Activated T-helper 17 cell treated with anti-CD3 and anti-CD28 coated beads, Interleukin-2, amount 50 U/mL, for 72 hours (primary cell): Measurements from ENCODE around the gene NPHP4. TPM values are rescaled to one million over a fixed set of nuclear protein-coding genes. Genes with fewer than 3 reads are reported as not detected.
A peak's percentile ranks its signal among the peaks of the same experiment; 100 is the strongest.
"Not testable (repeated sequence)": the region's sequence is repeated elsewhere in the genome, so short reads cannot be mapped to it uniquely, and the experiment has no call there.

ENCODE experiments used
- ATAC-seq: fragments of 150-1000 bp; cut with Tn5 transposase; replicated peaks from 2 replicates; pipeline ENCODE4 v1.10.0; 2021; ENCODE audit warnings: mild to moderate bottlenecking, moderate library complexity
- H3K27ac Mint-ChIP-seq: one replicate; pipeline ENCODE4 v1.8.0; 2022; ENCODE audit warnings: mixed read lengths
- H3K27me3 Mint-ChIP-seq: one replicate; pipeline ENCODE4 v1.8.0; 2022; ENCODE audit warnings: mixed read lengths
- H3K36me3 Mint-ChIP-seq: one replicate; pipeline ENCODE4 v1.8.0; 2022; ENCODE audit warnings: low read depth, mild to moderate bottlenecking, mixed read lengths
- H3K4me1 Mint-ChIP-seq: one replicate; pipeline ENCODE4 v1.8.0; 2022; ENCODE audit warnings: mixed read lengths
- H3K4me3 Mint-ChIP-seq: one replicate; pipeline ENCODE4 v1.8.0; 2022; ENCODE audit warnings: mild to moderate bottlenecking, mixed read lengths
- H3K9me3 Mint-ChIP-seq: one replicate; pipeline ENCODE4 v1.8.0; 2022; ENCODE audit warnings: mixed read lengths
- total RNA-seq, 2 donors: library from RNA; stranded (reverse); gene quantifications; one replicate each; pipeline ENCODE4 v1.2.3, GENCODE V29; 2022

The NPHP4 gene
- total RNA-seq, 2 donors from 2014 or later = 21.5 to 35.7 TPM

DNA sequence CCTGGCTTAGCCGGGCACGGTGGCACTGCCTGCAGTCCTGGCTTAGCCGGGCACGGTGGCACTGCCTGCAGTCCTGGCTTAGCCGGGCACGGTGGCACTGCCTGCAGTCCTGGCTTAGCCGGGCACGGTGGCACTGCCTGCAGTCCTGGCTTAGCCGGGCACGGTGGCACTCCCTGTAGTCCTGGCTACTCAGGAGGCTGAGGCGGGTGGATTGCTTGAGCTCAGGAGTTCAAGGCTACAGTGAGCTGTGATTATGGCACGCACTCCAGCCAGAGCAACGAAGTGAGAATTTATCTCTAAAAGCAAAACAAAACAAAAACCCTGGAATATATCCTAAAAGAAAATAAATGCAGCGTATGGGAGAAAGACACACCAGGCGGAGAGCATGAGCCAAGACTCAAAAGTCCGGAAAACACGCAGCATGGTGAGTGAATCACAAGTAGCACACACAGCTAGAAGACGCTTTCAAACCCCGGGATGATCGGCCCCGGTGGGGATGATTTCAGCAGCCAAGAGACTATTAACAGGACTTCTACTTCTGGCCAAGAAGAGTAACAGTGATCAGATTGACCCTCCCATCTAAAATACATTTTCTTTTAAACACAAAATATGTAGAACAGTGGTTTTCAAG, 69.4 kb downstream of the NPHP4 start:
- H3K27ac Mint-ChIP-seq = peak overlapping the region; percentile 57
- not testable (repeated sequence) for H3K27me3 Mint-ChIP-seq, ATAC-seq, H3K4me1 Mint-ChIP-seq, H3K36me3 Mint-ChIP-seq, H3K4me3 Mint-ChIP-seq, H3K9me3 Mint-ChIP-seq

DNA sequence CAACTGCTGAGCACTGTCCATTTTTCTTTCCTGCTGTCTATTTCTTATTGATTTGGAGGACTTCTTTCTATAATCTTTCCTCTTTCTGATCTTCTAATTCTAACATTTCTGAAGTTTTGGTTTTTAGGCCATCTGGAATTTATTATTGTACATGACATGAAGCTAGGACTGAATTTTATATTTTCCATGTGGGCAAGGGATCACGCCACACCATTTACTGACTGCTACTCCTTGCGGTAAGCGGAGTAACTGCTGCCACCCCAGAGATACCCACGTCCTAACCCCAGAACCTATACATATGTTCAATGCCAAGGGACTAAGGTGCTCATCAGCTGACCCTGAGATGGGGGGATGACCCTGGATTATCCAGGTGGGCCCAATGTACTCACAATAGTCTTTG, 70.6 kb downstream of the NPHP4 start:
- Mint-ChIP-seq H3K27me3 (no peaks in the 10 kb centered on the region), H3K4me3 (no peak overlapping the region)

DNA sequence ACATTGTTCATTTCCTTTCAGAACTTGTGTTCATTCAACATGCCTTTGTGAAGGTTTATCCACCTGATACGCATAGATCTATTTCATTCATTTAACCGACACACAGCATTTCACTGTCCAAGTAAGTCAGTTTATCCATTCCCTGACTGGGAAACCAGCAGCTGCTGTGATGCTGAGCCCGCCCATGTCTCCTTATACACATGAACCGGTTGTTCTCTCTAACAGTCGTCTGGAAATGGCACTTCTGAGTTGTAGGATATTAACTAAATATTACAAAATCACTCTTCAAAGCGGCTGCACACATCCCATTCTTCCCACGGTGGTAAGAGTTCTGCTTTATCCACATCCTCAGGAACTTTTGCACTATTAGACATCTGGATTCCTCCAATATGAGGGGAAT, 71.1 kb downstream of the NPHP4 start:
- H3K4me3 Mint-ChIP-seq = no peak overlapping the region
- H3K36me3 Mint-ChIP-seq = no peaks in the 10 kb centered on the region
- no peaks in the 10 kb centered on the region for H3K27me3 Mint-ChIP-seq
- no peak for ATAC-seq
- H3K9me3 Mint-ChIP-seq = no peaks in the 10 kb centered on the region
- H3K4me1 Mint-ChIP-seq = peaks cover 1% of the 10 kb centered on the region
- H3K27ac Mint-ChIP-seq = no peak overlapping the region

More for the DNA sequence above, 70.6 kb downstream of the NPHP4 start:
- ATAC-seq = no peak
- Mint-ChIP-seq H3K36me3 (no peaks in the 10 kb centered on the region), H3K27ac (no peak overlapping the region), H3K4me1 (no peaks in the 10 kb centered on the region), H3K9me3 (no peaks in the 10 kb centered on the region)

DNA sequence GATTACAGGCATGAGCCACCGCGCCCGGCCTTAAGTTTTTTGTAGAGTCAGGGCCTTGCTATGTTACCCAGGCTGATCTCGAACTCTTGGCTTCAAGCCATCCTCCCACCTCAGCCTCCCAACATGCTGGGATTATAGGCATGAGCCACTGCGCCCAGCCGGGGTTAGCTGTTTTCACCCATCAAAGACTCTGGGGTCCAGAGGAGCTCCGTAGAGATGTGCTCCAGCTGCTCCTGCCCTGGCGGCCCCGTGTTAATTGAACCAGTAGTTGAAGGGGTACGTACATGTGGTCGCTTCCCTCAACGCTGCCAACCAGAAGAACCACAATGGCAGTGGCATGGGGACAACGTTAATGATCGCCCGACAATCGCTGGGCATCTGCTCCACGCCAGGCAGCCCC, 72.0 kb downstream of the NPHP4 start:
- no peaks in the 10 kb centered on the region for H3K9me3 Mint-ChIP-seq
- H3K36me3 Mint-ChIP-seq = no peaks in the 10 kb centered on the region
- H3K27ac Mint-ChIP-seq = no peak overlapping the region
- peaks cover 8% of the 10 kb centered on the region for H3K4me1 Mint-ChIP-seq
- ATAC-seq = no peak
- H3K27me3 Mint-ChIP-seq = no peaks in the 10 kb centered on the region
- H3K4me3 Mint-ChIP-seq = no peak overlapping the region

DNA sequence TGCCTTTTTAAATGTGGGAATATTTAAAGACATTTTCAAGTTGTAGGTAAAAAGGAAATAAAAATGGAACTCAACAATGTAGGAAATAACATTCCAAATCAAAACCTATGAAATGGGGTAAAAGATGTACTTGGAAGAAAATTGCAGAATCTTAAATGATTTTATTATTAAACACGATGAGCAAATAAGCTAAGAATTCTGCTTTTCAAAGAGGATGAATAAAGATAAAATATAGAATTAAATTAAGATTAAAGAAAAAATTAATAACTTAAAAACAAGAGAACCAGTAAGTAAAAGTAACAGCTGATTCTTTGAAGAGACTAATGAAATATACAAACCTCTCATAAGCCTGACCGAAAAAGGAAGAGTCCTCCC, 74.0 kb downstream of the NPHP4 start:
- Mint-ChIP-seq H3K4me3 (no peak overlapping the region), H3K36me3 (no peaks in the 10 kb centered on the region), H3K27ac (no peak overlapping the region), H3K4me1 (peaks cover 8% of the 10 kb centered on the region), H3K9me3 (no peaks in the 10 kb centered on the region), H3K27me3 (no peaks in the 10 kb centered on the region)
- no peak for ATAC-seq

DNA sequence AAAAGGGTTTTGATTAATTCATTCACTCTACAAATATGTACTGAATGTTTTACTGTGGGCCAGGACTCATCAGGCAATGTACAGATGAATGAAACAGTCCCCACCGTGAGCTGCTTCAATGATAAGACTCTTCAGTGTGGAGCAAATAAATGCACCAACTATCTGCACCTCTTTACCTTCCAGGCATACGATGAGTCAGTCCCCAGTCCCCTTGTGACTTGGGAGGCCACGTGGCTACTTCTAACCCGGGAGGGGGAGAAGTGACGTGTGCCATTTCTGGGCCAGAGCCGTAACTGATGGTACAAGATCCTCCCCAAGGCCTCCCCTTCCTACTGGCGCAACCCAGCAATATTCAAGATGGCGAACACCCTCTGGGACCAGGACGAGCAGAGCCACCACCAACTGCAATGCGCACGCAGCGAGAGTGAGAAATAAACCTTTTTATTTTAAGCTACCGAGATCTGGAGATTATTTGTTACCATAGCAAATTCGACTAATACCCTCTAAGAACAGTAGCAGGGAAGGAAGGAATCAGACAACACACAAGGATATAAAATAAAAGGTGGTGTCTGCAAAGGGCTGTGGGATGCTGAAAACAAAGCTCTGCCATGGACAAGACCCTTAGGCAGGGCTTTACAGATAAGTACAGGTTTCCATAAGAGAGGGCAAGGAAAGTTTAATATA, 74.5 kb downstream of the NPHP4 start:
- Mint-ChIP-seq H3K27me3 (no peaks in the 10 kb centered on the region), H3K9me3 (no peaks in the 10 kb centered on the region), H3K36me3 (no peaks in the 10 kb centered on the region), H3K4me3 (no peak overlapping the region), H3K4me1 (peaks cover 8% of the 10 kb centered on the region), H3K27ac (no peak overlapping the region)
- ATAC-seq = no peak

DNA sequence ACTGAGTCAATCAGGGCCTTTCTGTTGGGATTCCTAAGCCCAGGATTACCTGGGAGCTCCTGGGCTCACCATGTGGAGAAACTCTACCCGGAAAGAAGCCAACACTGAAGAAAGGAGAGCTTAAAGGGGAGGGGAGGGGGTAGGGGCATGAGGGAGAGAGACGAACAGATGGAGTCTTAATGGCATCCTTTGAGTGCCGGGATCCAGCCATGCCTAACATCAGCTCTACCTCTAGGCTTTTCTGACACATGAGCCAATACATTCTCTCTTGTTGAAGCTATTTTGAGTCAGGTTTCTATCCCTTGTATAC, 75.0 kb downstream of the NPHP4 start:
- Mint-ChIP-seq H3K4me3 (no peak overlapping the region), H3K4me1 (peaks cover 8% of the 10 kb centered on the region), H3K36me3 (no peaks in the 10 kb centered on the region), H3K27ac (no peak overlapping the region), H3K9me3 (no peaks in the 10 kb centered on the region), H3K27me3 (no peaks in the 10 kb centered on the region)
- ATAC-seq = no peak

DNA sequence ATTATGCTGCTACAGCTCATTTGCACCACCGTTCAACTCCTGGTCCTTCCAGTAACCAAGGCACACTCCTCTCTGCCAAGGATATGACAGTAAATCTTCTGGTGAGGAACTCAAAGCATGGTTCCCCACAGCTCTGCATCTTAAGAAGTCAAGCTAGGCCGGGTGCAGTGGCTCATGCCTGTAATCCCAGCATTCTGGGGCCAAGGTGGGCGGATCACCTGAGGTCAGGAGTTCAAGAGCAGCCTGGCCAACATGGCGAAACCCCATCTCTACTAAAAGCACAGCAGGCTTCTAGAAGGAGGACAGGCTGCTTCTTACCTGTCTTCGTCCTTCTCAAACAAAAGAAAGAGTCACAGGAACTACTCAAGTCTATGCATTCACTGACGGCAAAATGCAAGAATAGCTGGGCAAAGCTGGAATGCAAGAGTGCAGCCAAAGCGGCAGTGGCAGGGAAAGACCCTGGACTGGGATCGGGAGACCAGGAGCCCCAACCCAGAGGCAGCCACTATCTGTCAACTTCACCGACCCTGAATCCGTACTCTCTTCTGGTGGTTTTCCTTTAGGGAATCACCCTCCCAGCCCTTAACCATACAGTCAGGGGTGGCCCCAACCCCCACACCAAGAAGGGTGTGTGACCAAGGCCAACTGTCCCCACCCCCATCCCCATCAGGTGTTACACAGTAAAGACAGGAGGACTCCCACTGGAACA, 75.5 kb downstream of the NPHP4 start:
- no peak for ATAC-seq
- Mint-ChIP-seq H3K36me3 (no peaks in the 10 kb centered on the region), H3K27me3 (no peaks in the 10 kb centered on the region), H3K4me3 (no peak overlapping the region), H3K9me3 (no peaks in the 10 kb centered on the region), H3K4me1 (peaks cover 8% of the 10 kb centered on the region), H3K27ac (no peak overlapping the region)

DNA sequence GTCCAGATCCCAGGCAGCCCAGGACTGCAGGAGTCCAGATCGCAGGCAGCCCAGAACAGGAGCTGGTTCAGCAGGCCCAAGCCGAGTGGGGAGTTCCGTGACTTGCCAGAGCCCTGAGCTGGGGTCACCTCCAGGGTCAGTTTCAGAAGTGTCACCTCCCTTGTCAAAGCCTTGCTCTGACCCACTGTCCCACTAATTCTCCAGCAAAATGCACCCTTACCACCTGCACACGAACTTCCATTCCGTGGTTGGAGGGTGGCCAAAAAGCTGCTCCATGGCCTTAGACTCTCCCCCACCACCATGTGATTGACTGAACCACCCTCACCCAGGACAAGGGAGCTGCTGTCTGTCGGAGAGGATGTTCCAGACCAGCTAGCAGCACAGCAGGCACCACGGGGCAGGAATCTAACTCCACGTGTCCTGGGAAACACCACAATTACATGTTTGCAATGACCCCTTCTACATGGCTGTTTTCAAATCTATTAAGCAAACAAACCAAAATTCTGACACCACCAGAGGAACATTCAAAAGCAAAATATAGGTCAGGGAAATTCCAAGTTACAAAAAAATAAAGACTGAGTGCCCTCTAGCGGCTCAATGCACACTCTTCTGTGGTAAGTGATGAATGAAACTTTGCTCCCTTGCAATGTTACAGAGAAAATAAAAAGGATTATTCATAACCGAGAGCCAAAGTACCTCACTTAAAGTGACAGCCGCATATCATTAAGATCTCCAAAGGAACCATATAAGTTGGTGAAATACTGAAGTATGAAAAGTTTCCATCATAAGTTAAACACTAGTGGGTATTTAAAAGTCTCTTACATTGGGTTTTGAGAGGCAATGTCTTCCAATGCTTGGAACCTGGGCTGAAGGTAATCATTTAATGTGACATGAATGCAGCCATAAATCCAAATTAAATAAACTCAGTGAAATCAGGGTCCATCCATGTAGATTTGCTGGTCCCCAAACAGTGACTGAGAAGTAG, 76.3 kb downstream of the NPHP4 start:
- ATAC-seq = peak; percentile 88
- peak overlapping the region; percentile 80 for H3K27ac Mint-ChIP-seq
- H3K36me3 Mint-ChIP-seq = no peaks in the 10 kb centered on the region
- H3K4me3 Mint-ChIP-seq = no peak overlapping the region
- no peaks in the 10 kb centered on the region for H3K9me3 Mint-ChIP-seq
- peaks cover 8% of the 10 kb centered on the region for H3K4me1 Mint-ChIP-seq
- H3K27me3 Mint-ChIP-seq = no peaks in the 10 kb centered on the region

DNA sequence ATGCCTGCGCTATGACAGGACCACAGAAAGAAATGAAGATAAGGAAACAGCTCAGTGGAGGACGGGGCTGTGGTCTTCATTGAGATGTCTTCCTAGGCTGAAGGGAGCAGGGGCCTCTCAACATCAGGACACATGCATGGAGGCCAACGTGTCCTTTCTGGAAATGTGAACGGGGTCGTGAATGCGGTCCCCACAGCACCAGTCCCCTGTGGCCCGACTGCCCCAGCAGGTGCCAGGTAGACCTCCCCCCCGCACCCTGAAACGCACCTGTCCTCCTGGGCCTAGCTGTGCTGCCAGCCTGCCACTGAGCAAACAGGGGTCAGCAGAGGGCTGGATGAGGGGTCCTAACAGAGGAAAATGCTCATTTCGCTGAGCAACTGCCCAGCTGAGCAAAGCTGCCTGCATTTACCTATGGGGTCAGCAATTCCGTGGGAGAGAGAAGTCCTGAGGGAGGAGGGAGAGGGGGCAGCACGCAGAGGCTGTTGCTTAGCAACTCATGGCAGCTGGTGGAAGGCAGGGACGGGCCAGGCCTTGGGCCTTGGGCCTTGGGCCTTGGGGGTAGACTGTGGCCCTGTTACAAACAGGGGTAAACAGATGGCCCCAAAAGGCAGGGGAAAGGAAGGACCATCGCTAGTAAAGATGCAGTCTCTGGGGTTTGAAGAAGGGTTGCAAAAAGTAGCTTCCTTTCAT, 77.4 kb downstream of the NPHP4 start:
- Mint-ChIP-seq H3K27me3 (no peaks in the 10 kb centered on the region), H3K27ac (peak overlapping the region; percentile 80), H3K9me3 (no peaks in the 10 kb centered on the region), H3K4me1 (peaks cover 8% of the 10 kb centered on the region), H3K36me3 (no peaks in the 10 kb centered on the region), H3K4me3 (no peak overlapping the region)
- ATAC-seq = no peak

DNA sequence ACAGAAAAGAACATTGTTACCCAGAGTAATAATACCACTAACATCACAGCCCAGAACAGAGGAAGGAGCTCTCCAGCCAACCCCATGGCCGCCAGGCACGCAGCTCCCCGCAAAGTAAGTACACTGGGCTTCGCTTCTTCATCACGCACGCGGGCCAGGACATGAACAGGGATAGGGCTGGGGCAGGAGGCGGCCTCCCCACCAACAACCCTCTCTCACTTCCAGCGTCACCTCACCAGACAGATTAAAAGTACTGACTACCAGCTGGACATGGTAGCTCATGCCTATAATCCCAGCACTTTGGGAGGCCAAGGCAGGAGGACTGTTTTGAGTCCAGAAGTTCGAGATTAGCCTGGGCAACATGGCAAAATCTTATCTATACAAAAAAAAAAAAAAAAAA, 78.3 kb downstream of the NPHP4 start:
- H3K9me3 Mint-ChIP-seq = no peaks in the 10 kb centered on the region
- ATAC-seq = no peak
- no peak overlapping the region for H3K27ac Mint-ChIP-seq
- no peaks in the 10 kb centered on the region for H3K27me3 Mint-ChIP-seq
- H3K4me1 Mint-ChIP-seq = peaks cover 8% of the 10 kb centered on the region
- no peak overlapping the region for H3K4me3 Mint-ChIP-seq
- H3K36me3 Mint-ChIP-seq = no peaks in the 10 kb centered on the region

DNA sequence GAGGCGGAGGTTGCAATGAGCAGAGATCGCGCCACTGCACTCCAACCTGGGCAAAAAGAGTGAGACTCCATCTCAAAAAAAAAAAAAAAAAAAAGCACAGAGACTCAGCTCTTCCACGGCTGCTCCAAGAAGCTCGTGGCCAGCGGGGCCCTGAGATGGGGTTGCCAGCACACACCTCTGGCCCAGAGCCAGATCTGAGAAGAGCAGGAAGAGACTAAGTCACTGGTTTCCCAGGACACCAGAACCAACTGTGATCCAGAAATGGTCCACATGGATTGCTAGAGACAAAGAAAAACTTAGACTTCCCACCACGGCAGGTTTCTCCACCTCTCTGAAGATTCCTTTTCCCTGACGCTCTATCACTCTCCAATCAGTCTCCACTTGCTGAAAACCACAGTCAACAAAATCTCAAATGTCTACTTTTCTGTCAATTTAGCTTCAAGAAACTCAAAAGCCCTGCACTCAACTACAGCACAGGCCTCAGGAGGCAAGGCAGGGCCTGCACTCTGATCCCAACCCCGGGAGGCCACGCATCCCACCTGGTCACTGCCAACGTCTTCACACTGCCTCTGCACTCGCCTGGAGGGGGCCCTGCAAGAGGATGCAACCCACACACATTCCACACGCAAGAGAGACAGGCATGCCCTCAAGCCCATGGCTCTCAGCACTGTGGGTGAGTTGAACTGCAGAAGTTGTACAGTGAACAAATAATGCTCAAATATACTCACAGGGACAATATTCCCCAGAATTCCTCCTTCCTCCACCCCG, 79.0 kb downstream of the NPHP4 start:
- Mint-ChIP-seq H3K27me3 (no peaks in the 10 kb centered on the region), H3K27ac (no peak overlapping the region), H3K36me3 (no peaks in the 10 kb centered on the region), H3K9me3 (no peaks in the 10 kb centered on the region), H3K4me3 (no peak overlapping the region), H3K4me1 (peaks cover 8% of the 10 kb centered on the region)
- no peak for ATAC-seq

DNA sequence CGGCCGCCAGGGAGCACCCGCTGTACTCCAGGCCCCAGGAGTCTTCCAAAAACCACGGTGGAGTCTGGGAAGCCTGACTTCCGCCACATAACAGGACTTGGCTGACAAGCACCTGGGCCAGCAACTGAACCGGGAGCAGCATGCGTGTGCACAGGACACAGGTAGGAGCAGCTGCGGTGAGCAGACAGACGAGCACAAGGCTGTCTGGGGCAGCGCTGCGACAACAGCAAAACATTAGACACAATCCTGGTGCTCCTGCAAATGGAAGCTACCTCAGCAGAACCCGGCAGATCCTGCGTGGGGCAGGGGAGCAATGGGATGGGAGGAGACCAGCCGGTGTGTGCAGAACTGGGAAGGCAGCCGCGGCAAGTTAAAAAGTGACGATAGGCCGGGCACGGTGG, 80.4 kb downstream of the NPHP4 start:
- H3K9me3 Mint-ChIP-seq = no peaks in the 10 kb centered on the region
- no peak overlapping the region for H3K4me3 Mint-ChIP-seq
- peaks cover 8% of the 10 kb centered on the region for H3K4me1 Mint-ChIP-seq

More for the DNA sequence above, 80.4 kb downstream of the NPHP4 start:
- Mint-ChIP-seq H3K27me3 (no peaks in the 10 kb centered on the region), H3K27ac (no peak overlapping the region), H3K36me3 (no peaks in the 10 kb centered on the region)
- no peak for ATAC-seq
